ENCODE measurements around the gene PLEK.
A peak's percentile ranks its signal among the peaks of the same experiment; 100 is the strongest.
"Not testable (repeated sequence)": the region's sequence is repeated elsewhere in the genome, so short reads cannot be mapped to it uniquely, and the experiment has no call there.

The PLEK gene

GRCh38 chr2:68352651-68353391 lies 12.3 kb upstream of the PLEK start:
- no peak for DNase-seq (ENCODE audit: low read depth)

GRCh38 chr2:68356599-68357239 lies 8.4 kb upstream of the PLEK start:
- no peak for DNase-seq (ENCODE audit: low read depth)

- no peak for DNase-seq (ENCODE audit: low read depth)
Measured at GRCh38 chr2:68357605-68358337, 7.3 kb upstream of the PLEK start.

- DNase-seq (ENCODE audit: low read depth), result no peak
Measured at GRCh38 chr2:68359889-68360288, 5.2 kb upstream of the PLEK start.

GRCh38 chr2:68362069-68362468 lies 3.0 kb upstream of the PLEK start:
- peak; percentile 46 for DNase-seq (ENCODE audit: low read depth)

- DNase-seq (ENCODE audit: low read depth), result no peak
Measured at GRCh38 chr2:68362749-68363148, 2.3 kb upstream of the PLEK start.

- no peak for DNase-seq (ENCODE audit: low read depth)
Measured at GRCh38 chr2:68363721-68364120, 1.4 kb upstream of the PLEK start.

- DNase-seq (ENCODE audit: low read depth), result no peak
Measured at GRCh38 chr2:68366083-68366560, 1.0 kb downstream of the PLEK start.

- no peak for DNase-seq (ENCODE audit: low read depth)
Measured at GRCh38 chr2:68367953-68368653, 3.0 kb downstream of the PLEK start.

GRCh38 chr2:68368654-68369336 lies 3.7 kb downstream of the PLEK start:
- DNase-seq (ENCODE audit: low read depth), result no peak

GRCh38 chr2:68369337-68369734 lies 4.3 kb downstream of the PLEK start:
- no peak for DNase-seq (ENCODE audit: low read depth)

- no peak for DNase-seq (ENCODE audit: low read depth)
Measured at GRCh38 chr2:68371138-68371537, 6.1 kb downstream of the PLEK start.

- no peak for DNase-seq (ENCODE audit: low read depth)
Measured at GRCh38 chr2:68371581-68371980, 6.5 kb downstream of the PLEK start.

GRCh38 chr2:68372485-68372884 lies 7.4 kb downstream of the PLEK start:
- no peak for DNase-seq (ENCODE audit: low read depth)

- DNase-seq (ENCODE audit: low read depth), result no peak
Measured at GRCh38 chr2:68374184-68374583, 9.1 kb downstream of the PLEK start.

GRCh38 chr2:68375582-68375981 lies 10.5 kb downstream of the PLEK start:
- DNase-seq (ENCODE audit: low read depth), result no peak

- DNase-seq (ENCODE audit: low read depth), result no peak
Measured at GRCh38 chr2:68377137-68377780, 12.2 kb downstream of the PLEK start.

GRCh38 chr2:68378779-68379178 lies 13.7 kb downstream of the PLEK start:
- DNase-seq (ENCODE audit: low read depth), result not testable (repeated sequence)

- no peak for DNase-seq (ENCODE audit: low read depth)
Measured at GRCh38 chr2:68379184-68379708, 14.2 kb downstream of the PLEK start.

GRCh38 chr2:68383778-68384177 lies 18.7 kb downstream of the PLEK start:
- DNase-seq (ENCODE audit: low read depth), result no peak
